Measurements from ENCODE around the gene PMCH. TPM values are rescaled to one million over a fixed set of nuclear protein-coding genes. Genes with fewer than 3 reads are reported as not detected.

PMCH gene
- total RNA-seq, result not detected in 2 replicates

DNA sequence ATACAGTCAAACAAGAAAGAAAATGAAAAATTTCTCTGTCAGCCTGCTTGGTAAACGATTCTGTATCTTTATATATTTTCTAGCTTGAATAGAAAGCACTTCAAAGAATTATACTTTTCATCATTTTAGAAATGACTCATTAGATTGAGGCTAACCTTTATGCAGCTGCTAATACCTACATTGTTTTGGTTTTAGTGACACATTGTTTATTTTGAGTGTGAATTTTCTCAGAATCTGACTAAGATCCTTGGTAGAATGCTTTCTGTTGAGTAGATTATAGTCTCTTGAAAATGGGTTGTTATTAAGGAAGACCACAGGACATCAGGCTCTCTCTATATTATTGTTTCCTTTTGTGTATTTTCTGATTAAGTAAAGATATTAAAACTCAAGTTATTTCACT lies at the start of gene PMCH:
Gene PMCH (minus strand): TSS at position 45 of the 400 bp plus-strand sequence. CDS start 63 bp downstream, outside the sequence.

Other genes with a start within 250 kb of the PMCH start
- 31.6 and 57.7 TPM in 2 replicates for gene WASHC3, start 135.8 kb downstream of the PMCH start, total RNA-seq
- gene NUP37, start 77.7 kb downstream of the PMCH start, total RNA-seq, result 39.7 and 49.9 TPM in 2 replicates
- gene PARPBP, start 77.7 kb downstream of the PMCH start, total RNA-seq, result 5.8 and 10.5 TPM in 2 replicates

Data from airway epithelial cell (primary cell).